Activated CD8-positive, alpha-beta memory T cell treated with anti-CD3 and anti-CD28 coated beads, Interleukin-2, amount 50 U/mL, for 48 hours (primary cell): ENCODE data around the gene C1orf174.

Experiments
- DNase-seq: peaks from one replicate; pipeline ENCODE4 v3.0.0-alpha.2; 2020

C1orf174 gene

DNA sequence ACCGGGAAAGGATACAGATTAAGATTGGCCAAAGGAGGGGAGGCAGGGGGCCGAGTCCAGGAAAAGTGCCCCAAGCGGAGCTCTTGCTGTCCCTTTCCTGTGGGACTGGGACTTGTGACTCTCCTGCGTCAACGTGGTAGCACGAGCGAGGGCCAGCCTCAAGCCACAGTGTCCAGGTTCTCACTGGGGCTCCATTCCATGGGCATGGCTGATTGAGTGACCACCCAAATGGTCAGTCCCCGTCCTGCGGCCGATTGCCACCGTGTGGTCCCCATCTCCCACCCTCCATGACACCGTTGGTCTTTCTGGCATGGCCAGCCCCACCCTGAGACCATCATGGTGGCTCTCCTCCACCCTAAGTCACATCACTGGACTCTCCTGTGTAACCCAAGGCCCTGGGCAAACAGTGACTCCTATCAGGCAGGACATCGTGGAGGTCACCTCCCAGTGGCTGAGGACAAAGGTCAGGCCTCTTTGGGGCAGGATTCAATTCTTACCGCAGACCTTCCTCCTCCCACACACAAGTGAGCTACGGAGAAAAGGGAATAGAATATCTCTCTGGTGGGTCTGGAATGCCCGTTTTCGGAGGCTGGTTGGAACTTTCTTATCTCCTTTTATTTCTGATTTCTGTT, 8.9 kb upstream of the C1orf174 start:
- DNase-seq: no peak

- DNase-seq: no peak
Observed at GRCh38 chr1:3907621-3908165, 7.6 kb upstream of the C1orf174 start.

- DNase-seq: no peak
Observed at GRCh38 chr1:3907031-3907534, 7.0 kb upstream of the C1orf174 start.

DNA sequence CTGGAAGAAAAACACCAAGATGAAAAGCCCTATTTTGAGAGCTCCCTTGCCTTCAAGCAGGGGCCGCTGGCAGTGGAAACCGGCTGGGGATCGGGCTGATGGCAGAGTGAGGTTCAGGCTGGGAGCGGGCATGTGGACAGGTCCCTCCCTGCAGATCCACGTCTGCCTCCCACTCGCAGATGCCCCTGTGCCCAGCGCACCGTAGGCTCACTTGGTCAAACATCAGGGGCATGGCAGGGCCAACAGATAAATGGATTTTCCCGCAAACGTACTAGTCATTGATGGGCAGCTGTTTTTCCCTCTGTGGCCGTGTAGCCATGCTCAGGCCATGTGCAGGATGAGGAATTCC, 6.6 kb upstream of the C1orf174 start:
- no peak for DNase-seq

GRCh38 chr1:3905953-3906671, 6.0 kb upstream of the C1orf174 start:
- no peak for DNase-seq

DNA sequence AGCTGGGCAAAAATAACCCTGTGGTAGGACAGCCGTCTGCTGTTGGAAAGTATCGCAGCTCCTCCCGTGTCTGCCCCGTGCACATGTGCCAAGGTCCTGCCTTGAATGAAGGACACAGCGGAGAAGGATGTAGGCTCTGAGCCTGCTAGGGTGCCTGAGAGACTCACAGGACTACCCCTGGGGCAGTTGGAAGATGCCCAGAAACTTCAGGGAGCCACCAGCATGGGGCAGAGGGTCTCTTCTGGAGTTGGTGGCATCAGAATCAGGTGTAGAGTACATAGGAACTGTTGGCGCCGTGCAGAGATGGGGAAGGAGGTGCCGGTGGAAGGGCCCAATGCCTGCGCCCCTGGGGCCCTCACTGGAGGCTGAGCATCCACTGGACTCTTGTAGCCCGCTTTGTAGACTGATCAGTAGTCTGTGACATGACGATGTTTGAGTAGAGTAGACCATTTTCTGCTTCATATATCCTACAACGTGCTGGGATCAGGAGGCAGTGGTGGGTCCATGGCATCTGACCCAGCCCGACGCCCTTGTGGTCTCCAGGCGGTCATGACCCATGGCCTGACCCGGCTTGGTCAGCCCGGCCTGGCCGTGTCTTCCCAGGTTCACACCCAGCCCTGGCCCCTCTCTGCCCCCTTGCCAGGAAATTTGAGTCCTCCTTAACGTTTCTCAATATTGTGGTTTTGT, 5.3 kb upstream of the C1orf174 start:
- no peak for DNase-seq

DNA sequence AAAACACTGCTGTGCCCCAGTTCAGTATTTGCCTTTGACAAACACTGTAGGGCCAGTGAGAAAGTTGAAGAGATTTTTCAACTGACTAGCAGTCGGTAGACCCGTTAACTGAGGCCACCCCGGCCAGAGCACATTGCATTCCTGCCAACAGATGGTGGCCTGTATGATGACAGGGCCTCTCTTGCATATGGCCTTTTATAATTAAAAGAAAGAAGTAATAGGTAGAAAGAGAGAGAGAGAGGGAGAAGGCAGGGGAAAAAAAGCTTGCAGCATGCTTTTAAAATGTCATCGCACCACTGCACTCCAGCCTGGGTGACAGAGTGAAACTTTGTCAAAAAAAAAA, 4.7 kb upstream of the C1orf174 start:
- no peak for DNase-seq

DNA sequence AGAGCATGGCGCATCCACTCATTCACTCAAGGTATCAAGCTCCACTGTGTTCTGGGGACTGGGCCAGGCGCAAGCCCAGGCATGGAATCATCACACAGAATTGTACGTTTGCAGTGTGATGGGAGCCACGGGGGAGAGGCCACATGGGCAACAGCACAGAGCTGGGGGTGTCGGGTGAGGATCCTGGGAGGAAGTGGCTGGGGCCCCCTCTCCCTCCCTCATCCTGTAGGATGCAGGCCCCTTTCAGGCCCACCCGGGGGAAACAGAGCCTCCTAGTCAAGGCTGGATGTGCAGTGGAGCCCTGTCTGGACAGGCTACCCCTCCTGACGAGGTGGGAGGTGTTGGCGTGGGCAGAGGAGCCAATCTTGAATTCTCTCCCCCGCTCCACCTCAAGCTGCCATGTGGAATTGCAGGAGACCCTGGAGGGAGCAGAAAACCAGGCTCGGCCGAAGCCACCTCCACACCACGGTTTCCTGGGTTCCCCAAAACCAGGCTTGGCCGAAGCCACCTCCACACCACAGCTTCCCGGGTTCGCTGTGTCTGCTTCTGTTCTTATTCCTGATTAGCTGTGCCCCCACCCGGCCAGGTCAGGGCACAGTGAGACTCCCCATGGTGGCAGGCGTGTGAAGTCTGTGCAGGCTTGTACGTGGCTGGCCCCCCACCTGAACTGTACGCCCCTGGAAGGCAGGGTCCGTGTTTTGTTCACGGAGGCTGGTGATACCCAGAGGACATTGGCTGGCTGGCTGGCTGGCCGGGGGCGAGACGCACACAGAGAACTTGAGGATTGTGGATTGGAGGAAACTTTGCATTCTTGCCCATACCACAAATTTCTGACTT, 4.2 kb upstream of the C1orf174 start:
- no peak for DNase-seq

DNA sequence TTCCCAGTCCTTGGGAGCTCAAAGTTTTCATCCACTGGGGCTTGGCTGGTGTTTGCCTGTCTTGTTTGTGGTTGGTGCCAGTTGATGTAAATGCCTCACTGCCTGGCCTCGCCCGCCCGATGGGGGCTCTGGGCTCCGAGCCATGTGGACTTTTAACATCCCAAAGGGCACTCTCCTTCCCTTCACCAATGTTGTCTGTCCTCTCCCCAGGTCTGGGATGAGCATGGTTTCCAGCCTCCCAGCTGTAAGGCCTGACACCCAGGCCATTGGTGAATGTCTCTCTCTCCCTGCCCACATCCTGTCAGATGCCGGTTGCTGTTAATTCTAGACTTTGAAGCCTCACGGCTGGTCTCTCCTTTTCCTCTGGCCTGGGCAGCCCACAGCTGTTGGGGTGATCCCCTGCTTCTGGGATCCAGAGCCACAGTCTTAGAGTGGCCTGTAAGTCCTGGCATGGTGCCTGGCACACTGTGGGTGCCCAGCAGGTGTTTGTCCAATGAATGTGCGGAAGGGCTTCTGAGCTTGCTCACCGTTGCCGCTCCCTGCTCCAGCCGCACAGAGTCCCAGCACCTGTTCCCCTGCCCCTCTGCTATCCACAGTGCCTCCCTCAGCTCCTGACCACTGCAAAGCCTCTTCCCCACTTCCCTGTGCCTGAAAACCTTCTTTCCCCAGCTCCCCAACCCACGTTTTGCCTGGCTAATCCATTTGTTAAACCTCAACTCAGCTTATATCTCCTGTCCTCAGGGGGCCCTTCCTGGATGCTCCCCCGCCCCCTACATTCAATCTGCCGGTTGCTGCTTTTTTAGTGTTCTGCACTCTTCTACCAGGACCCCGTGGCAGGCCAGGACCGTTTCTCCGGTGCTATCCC, 3.3 kb upstream of the C1orf174 start:
- no peak for DNase-seq

DNA sequence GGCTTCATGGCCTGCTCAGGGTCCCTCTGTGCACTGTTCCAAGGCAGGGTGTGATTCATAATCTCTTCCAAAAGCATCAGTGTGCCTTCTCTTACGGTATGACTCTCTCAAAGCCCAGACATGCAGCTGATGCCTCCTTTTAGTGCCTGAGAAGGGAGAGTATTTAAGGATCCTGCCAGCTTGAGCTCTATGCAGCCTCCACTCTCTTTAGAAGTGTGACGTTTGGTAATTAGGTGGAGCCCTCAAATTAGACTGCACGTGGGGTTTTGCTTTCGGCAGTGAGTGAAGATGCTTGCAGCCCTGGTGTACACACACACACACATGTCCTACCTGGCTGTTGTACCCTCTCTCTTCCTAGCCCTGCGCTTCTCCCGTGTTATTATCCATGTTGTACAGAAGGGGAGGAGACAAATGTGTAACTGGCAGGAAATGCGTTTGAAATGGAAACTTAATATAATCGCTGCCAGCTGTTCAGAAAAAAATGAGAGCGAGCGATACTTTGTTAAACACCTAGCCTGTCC, 2.6 kb upstream of the C1orf174 start:
- no peak for DNase-seq

DNA sequence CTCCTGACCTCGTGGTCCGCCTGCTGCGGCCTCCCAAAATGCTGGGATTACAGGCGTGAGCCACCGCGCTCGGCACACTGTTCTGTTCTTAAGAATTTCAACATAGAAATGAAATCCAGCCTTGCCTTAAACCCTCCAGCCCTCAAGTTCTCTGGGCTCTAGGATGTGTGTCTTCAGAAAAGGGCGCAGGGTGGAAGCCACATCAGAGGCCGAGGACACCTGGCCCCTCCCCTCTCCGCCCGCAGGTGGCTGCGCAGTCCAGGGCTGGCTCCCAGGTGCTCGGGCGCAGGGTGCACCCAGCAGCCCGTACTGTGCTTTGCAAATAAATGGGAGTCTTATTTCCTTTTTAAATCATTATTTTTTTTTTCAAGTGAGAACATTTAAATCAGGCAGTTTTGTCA, 2.0 kb upstream of the C1orf174 start:
- no peak for DNase-seq

DNA sequence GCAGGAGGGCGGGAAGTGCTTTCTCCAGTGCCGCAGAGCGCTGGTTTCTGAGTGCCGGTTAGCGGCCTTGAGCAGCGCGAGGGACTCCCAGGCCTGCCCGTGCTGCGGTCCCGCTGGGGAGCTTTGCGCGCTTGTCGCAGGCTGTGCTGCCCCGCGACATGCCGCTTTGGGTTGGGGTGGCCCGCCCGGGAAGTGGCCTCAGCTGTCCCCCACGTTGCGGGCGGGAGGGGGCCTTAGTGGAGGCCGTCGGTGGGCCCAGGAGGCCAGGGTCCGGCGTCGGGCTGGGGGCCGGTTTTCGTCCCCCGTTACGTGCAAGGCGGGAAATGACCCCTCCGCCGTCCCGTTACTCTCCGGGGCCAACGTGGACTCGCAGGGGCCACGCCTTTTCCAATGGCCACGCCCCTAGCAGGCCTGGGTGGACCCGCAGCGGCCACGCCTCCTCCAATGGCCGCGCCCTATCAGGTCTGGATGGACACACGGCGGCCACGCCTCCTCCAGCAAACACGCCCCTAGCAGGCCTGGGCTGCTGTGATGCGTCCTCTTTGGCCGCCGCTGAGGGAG, 977 bp upstream of the C1orf174 start:
- peak; percentile 94 for DNase-seq

- DNase-seq: peak; percentile 68
Observed at GRCh38 chr1:3899754-3900149, 320 bp downstream of the C1orf174 start.

GRCh38 chr1:3898994-3899753, 898 bp downstream of the C1orf174 start:
- no peak for DNase-seq

DNA sequence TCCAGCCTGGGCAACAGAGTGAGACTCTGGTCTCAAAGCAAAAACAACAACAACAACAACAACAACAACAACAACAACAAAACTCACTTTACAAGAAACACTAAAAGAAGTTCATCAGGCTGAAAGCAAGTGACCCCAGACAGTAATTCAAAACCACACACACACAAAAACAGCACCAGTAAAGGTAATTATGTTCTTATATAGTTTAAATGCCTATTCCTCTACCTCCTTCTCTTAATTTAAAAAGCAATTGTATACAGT, 1.7 kb downstream of the C1orf174 start:
- DNase-seq: no peak

- no peak for DNase-seq
Observed at GRCh38 chr1:3896396-3897000, 3.6 kb downstream of the C1orf174 start.

DNA sequence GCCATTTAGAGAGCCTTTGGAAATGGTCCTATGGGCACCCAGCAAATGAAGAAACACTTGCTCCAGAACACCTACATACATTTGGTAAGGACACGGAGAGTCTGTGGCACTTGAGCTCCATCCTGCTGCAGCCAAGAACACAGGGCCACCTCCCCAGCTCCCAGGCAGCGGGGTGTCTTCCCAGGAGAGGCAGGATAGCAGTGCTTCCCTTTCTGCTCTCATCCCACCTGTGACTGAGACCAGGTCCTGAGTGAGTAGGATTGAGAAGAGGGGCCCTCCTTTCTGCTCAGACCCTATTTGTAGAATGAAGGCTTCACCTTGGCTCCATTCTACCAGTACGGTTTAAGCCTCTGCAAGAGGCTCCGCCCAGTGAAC, 4.1 kb downstream of the C1orf174 start:
- no peak for DNase-seq

- DNase-seq: no peak
Observed at GRCh38 chr1:3895279-3895950, 4.7 kb downstream of the C1orf174 start.

GRCh38 chr1:3894626-3895278, 5.3 kb downstream of the C1orf174 start:
- no peak for DNase-seq
